ENCODE results near the gene POP4.
A peak's percentile ranks its signal among the peaks of the same experiment; 100 is the strongest.
"Not testable (repeated sequence)": the region's sequence is repeated elsewhere in the genome, so short reads cannot be mapped to it uniquely, and the experiment has no call there.

POP4 gene, protein sequence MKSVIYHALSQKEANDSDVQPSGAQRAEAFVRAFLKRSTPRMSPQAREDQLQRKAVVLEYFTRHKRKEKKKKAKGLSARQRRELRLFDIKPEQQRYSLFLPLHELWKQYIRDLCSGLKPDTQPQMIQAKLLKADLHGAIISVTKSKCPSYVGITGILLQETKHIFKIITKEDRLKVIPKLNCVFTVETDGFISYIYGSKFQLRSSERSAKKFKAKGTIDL

GRCh38 chr19:29605653-29606419 is at the start of gene POP4:
POP4 (plus strand) TSS chr19:29606283; CDS start chr19:29606319, 36 bp downstream.
- H3K4me1 ChIP-seq (ENCODE audit: control insufficient read depth in 1 of 2, insufficient read depth in 2 of 2, low read length in 2 of 2): peaks cover 0 to 16% of the 10 kb centered on the region in 2 donors
- peaks cover 5 to 16% of the 10 kb centered on the region in 2 donors for H3K36me3 ChIP-seq (ENCODE audit: control insufficient read depth in 1 of 2, insufficient read depth in 2 of 2, low read length in 2 of 2)
- peak within 1 kb of the TSS; percentile 88 to 91 for H3K4me3 ChIP-seq (ENCODE audit: low read depth in 1 of 2, low read length in 2 of 2)
- H3K27me3 ChIP-seq (ENCODE audit: low read depth, low read length): no peaks in the 10 kb centered on the region
- H3K27ac ChIP-seq (ENCODE audit: low read length): peak within 1 kb of the TSS; percentile 100
- H3K9me3 ChIP-seq (ENCODE audit: control insufficient read depth in 1 of 2, low read length in 2 of 2): no peaks in the 10 kb centered on the region

GRCh38 chr19:29559110-29559509 is 47.0 kb upstream of the POP4 start:
- peaks cover 3 to 30% of the 10 kb centered on the region in 2 donors for H3K9me3 ChIP-seq (ENCODE audit: control insufficient read depth in 1 of 2, low read length in 2 of 2)
- H3K4me1 ChIP-seq (ENCODE audit: control insufficient read depth in 1 of 2, insufficient read depth in 2 of 2, low read length in 2 of 2); H3K4me3 ChIP-seq (ENCODE audit: low read depth in 1 of 2, low read length in 2 of 2); H3K36me3 ChIP-seq (ENCODE audit: control insufficient read depth in 1 of 2, insufficient read depth in 2 of 2, low read length in 2 of 2); H3K27ac ChIP-seq (ENCODE audit: low read length); H3K27me3 ChIP-seq (ENCODE audit: low read depth, low read length): not testable (repeated sequence)

DNA sequence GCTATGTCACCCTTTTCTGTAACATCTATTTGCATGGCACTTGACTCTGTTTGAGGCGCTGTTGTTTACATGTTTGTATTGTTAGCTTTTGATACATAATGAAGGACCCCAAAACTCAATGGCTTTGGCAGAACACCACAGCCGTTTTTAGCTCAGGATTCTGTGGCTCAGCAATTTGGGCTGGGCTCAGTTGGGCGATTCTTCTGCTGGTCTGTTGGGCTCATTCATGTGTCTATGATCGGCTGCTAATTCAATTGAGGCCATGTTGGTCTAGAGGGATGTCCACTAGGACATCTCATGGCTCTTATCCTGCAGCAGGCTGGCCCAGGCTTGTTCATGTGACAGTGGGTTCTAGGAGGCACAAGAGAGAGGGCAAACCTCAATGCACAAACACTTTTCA is 46.3 kb upstream of the POP4 start:
- H3K4me3 ChIP-seq (ENCODE audit: low read depth in 1 of 2, low read length in 2 of 2): peak overlapping the region in 1 of 2 donors; percentile 32
- H3K36me3 ChIP-seq (ENCODE audit: control insufficient read depth in 1 of 2, insufficient read depth in 2 of 2, low read length in 2 of 2): no peaks in the 10 kb centered on the region
- no peaks in the 10 kb centered on the region for H3K27me3 ChIP-seq (ENCODE audit: low read depth, low read length)
- no peaks in the 10 kb centered on the region for H3K4me1 ChIP-seq (ENCODE audit: control insufficient read depth in 1 of 2, insufficient read depth in 2 of 2, low read length in 2 of 2)
- H3K9me3 ChIP-seq (ENCODE audit: control insufficient read depth in 1 of 2, low read length in 2 of 2): peaks cover 3 to 25% of the 10 kb centered on the region in 2 donors
- no peak overlapping the region for H3K27ac ChIP-seq (ENCODE audit: low read length)

GRCh38 chr19:29560313-29561075 is 45.6 kb upstream of the POP4 start:
- H3K9me3 ChIP-seq (ENCODE audit: control insufficient read depth in 1 of 2, low read length in 2 of 2): peaks cover 3 to 20% of the 10 kb centered on the region in 2 donors

DNA sequence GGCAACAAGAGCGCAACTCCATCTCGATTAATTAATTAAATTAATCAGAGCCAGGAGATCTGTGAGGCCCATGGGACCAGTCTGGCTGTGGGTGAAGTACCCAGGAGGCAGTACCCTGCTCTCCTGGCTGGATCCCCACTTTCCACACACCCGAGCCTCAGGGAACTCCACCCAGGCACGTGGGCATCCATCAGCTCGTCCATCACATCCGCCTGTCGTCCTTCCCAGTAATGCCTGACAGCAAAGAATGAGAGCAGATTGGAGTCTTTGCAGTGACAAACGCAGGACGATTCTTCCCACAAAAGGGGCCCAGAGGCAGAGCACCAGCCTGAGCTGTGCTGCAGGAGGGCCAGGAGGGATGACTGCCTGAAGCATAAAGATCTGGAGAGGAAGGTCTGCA is 44.5 kb upstream of the POP4 start:
- Histone ChIP-seq H3K36me3 (ENCODE audit: control insufficient read depth in 1 of 2, insufficient read depth in 2 of 2, low read length in 2 of 2) (no peaks in the 10 kb centered on the region), H3K27me3 (ENCODE audit: low read depth, low read length) (no peaks in the 10 kb centered on the region), H3K27ac (ENCODE audit: low read length) (no peak overlapping the region)

More at GRCh38 chr19:29560313-29561075, 45.6 kb upstream of the POP4 start:
- Histone ChIP-seq H3K36me3 (ENCODE audit: control insufficient read depth in 1 of 2, insufficient read depth in 2 of 2, low read length in 2 of 2) (no peaks in the 10 kb centered on the region), H3K4me3 (ENCODE audit: low read depth in 1 of 2, low read length in 2 of 2) (peak overlapping the region in 1 of 2 donors; percentile 32), H3K27me3 (ENCODE audit: low read depth, low read length) (no peaks in the 10 kb centered on the region), H3K27ac (ENCODE audit: low read length) (no peak overlapping the region), H3K4me1 (ENCODE audit: control insufficient read depth in 1 of 2, insufficient read depth in 2 of 2, low read length in 2 of 2) (no peaks in the 10 kb centered on the region)

GRCh38 chr19:29562299-29563297 is 43.5 kb upstream of the POP4 start:
- no peaks in the 10 kb centered on the region for H3K27me3 ChIP-seq (ENCODE audit: low read depth, low read length)
- H3K4me1 ChIP-seq (ENCODE audit: control insufficient read depth in 1 of 2, insufficient read depth in 2 of 2, low read length in 2 of 2): no peaks in the 10 kb centered on the region
- H3K27ac ChIP-seq (ENCODE audit: low read length): no peak overlapping the region
- H3K36me3 ChIP-seq (ENCODE audit: control insufficient read depth in 1 of 2, insufficient read depth in 2 of 2, low read length in 2 of 2): no peaks in the 10 kb centered on the region
- H3K4me3 ChIP-seq (ENCODE audit: low read depth in 1 of 2, low read length in 2 of 2): no peak overlapping the region
- peaks cover 3 to 20% of the 10 kb centered on the region in 2 donors for H3K9me3 ChIP-seq (ENCODE audit: control insufficient read depth in 1 of 2, low read length in 2 of 2)

More for the DNA sequence above, 44.5 kb upstream of the POP4 start:
- Histone ChIP-seq H3K4me1 (ENCODE audit: control insufficient read depth in 1 of 2, insufficient read depth in 2 of 2, low read length in 2 of 2) (no peaks in the 10 kb centered on the region), H3K4me3 (ENCODE audit: low read depth in 1 of 2, low read length in 2 of 2) (no peak overlapping the region), H3K9me3 (ENCODE audit: control insufficient read depth in 1 of 2, low read length in 2 of 2) (peaks cover 3 to 20% of the 10 kb centered on the region in 2 donors)

DNA sequence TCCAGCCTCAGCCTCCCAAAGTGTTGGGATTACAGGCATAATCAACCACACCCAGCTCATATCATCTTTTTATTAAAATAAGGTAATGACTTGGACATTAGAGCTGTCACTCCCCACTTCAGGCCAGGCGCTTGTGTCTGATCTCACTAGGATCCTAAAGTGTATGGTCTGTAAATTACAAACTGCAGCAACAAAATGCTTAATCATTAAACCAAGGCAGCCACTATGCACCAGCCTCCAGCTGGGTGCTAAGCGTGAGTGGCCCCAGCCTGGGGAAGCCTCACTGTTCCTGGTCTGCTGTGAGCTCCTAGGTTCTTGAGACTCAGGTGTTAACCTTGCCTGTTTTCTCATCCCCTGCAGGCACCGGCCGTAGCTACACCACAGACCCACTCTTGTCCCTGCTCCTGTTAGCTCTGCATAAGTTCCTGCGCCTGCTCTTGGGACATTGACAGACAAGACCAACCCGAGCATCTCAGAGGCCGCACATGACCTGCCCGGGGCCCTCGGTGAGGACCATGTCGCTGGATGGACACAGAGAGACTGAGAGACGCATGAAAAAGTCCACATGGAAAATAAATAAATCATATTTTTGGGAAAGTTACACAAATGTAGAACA is 42.5 kb upstream of the POP4 start:
- Histone ChIP-seq H3K27me3 (ENCODE audit: low read depth, low read length) (no peaks in the 10 kb centered on the region), H3K27ac (ENCODE audit: low read length) (no peak overlapping the region), H3K36me3 (ENCODE audit: control insufficient read depth in 1 of 2, insufficient read depth in 2 of 2, low read length in 2 of 2) (no peaks in the 10 kb centered on the region), H3K4me3 (ENCODE audit: low read depth in 1 of 2, low read length in 2 of 2) (no peak overlapping the region), H3K9me3 (ENCODE audit: control insufficient read depth in 1 of 2, low read length in 2 of 2) (peaks cover 3 to 17% of the 10 kb centered on the region in 2 donors), H3K4me1 (ENCODE audit: control insufficient read depth in 1 of 2, insufficient read depth in 2 of 2, low read length in 2 of 2) (no peaks in the 10 kb centered on the region)

- no peak overlapping the region for H3K27ac ChIP-seq (ENCODE audit: low read length)
- no peaks in the 10 kb centered on the region for H3K4me1 ChIP-seq (ENCODE audit: control insufficient read depth in 1 of 2, insufficient read depth in 2 of 2, low read length in 2 of 2)
- peaks cover 2 to 12% of the 10 kb centered on the region in 2 donors for H3K9me3 ChIP-seq (ENCODE audit: control insufficient read depth in 1 of 2, low read length in 2 of 2)
- no peaks in the 10 kb centered on the region for H3K36me3 ChIP-seq (ENCODE audit: control insufficient read depth in 1 of 2, insufficient read depth in 2 of 2, low read length in 2 of 2)
- no peaks in the 10 kb centered on the region for H3K27me3 ChIP-seq (ENCODE audit: low read depth, low read length)
- no peak overlapping the region for H3K4me3 ChIP-seq (ENCODE audit: low read depth in 1 of 2, low read length in 2 of 2)
These were observed 41.5 kb upstream of the POP4 start for GRCh38 chr19:29564574-29565005.

GRCh38 chr19:29565171-29565570 is 40.9 kb upstream of the POP4 start:
- Histone ChIP-seq H3K27ac (ENCODE audit: low read length) (no peak overlapping the region), H3K27me3 (ENCODE audit: low read depth, low read length) (no peaks in the 10 kb centered on the region), H3K4me3 (ENCODE audit: low read depth in 1 of 2, low read length in 2 of 2) (no peak overlapping the region), H3K4me1 (ENCODE audit: control insufficient read depth in 1 of 2, insufficient read depth in 2 of 2, low read length in 2 of 2) (no peaks in the 10 kb centered on the region), H3K9me3 (ENCODE audit: control insufficient read depth in 1 of 2, low read length in 2 of 2) (peaks cover 0 to 6% of the 10 kb centered on the region in 2 donors), H3K36me3 (ENCODE audit: control insufficient read depth in 1 of 2, insufficient read depth in 2 of 2, low read length in 2 of 2) (no peaks in the 10 kb centered on the region)

GRCh38 chr19:29566496-29567054 is 39.5 kb upstream of the POP4 start:
- no peaks in the 10 kb centered on the region for H3K4me1 ChIP-seq (ENCODE audit: control insufficient read depth in 1 of 2, insufficient read depth in 2 of 2, low read length in 2 of 2)
- H3K36me3 ChIP-seq (ENCODE audit: control insufficient read depth in 1 of 2, insufficient read depth in 2 of 2, low read length in 2 of 2): no peaks in the 10 kb centered on the region
- no peak overlapping the region for H3K27ac ChIP-seq (ENCODE audit: low read length)
- H3K27me3 ChIP-seq (ENCODE audit: low read depth, low read length): no peaks in the 10 kb centered on the region
- H3K4me3 ChIP-seq (ENCODE audit: low read depth in 1 of 2, low read length in 2 of 2): no peak overlapping the region
- H3K9me3 ChIP-seq (ENCODE audit: control insufficient read depth in 1 of 2, low read length in 2 of 2): no peaks in the 10 kb centered on the region

Data from muscle layer of duodenum (tissue), 2 donors.